H9 (cell line): Measurements from ENCODE around the gene INO80. TPM values are rescaled to one million over a fixed set of nuclear protein-coding genes. Genes with fewer than 3 reads are reported as not detected.
A peak's percentile ranks its signal among the peaks of the same experiment; 100 is the strongest.

Experiments
- DNase-seq: peaks from one replicate; pipeline ENCODE4 v3.0.0-alpha.2; 2017
- H2AFZ ChIP-seq: one replicate; pipeline ENCODE4 v1.6.1; 2013; ENCODE audit warnings: mild to moderate bottlenecking, low read length, control low read depth, moderate library complexity
- H2AK5ac ChIP-seq: 2 replicates; pipeline ENCODE4 v1.6.1; 2013; ENCODE audit warnings: low read length, control low read depth, mixed read lengths; ENCODE audit not compliant: insufficient read length
- H2BK120ac ChIP-seq: one replicate; pipeline ENCODE4 v1.6.1; 2013; ENCODE audit warnings: low read depth, mild to moderate bottlenecking, low read length, control low read depth, inconsistent platforms; ENCODE audit not compliant: poor library complexity, severe bottlenecking
- H2BK12ac ChIP-seq: 2 replicates; pipeline ENCODE4 v1.6.1; 2013; ENCODE audit warnings: low read length, control low read depth, mixed read lengths, low read depth; ENCODE audit not compliant: insufficient read length
- H2BK15ac ChIP-seq: 2 replicates; pipeline ENCODE4 v1.6.1; 2013; ENCODE audit warnings: low read depth, low read length, control low read depth
- H2BK20ac ChIP-seq: one replicate; pipeline ENCODE4 v1.6.1; 2013; ENCODE audit warnings: low read depth, mild to moderate bottlenecking, low read length, control low read depth, inconsistent platforms; ENCODE audit not compliant: poor library complexity, severe bottlenecking
- H2BK5ac ChIP-seq: 2 replicates; pipeline ENCODE4 v1.6.1; 2013; ENCODE audit warnings: low read length, control low read depth, mixed read lengths; ENCODE audit not compliant: insufficient read length
- H3K14ac ChIP-seq: 2 replicates; pipeline ENCODE4 v1.6.1; 2013; ENCODE audit warnings: low read length, control low read depth; ENCODE audit not compliant: insufficient read depth
- H3K18ac ChIP-seq: 2 replicates; pipeline ENCODE4 v1.6.1; 2013; ENCODE audit warnings: low read depth, mild to moderate bottlenecking, mixed read lengths, low read length, control low read depth; ENCODE audit not compliant: insufficient read length
- H3K23ac ChIP-seq: 2 replicates; pipeline ENCODE4 v1.6.1; 2013; ENCODE audit warnings: low read length, control low read depth, mixed read lengths, low read depth; ENCODE audit not compliant: insufficient read length
- H3K23me2 ChIP-seq: 2 replicates; pipeline ENCODE4 v1.6.1; 2013; ENCODE audit warnings: low read depth, mild to moderate bottlenecking, mixed read lengths, low read length, control low read depth; ENCODE audit not compliant: insufficient read length, poor library complexity, severe bottlenecking
- H3K27ac ChIP-seq: 2 replicates; pipeline ENCODE4 v1.5.1; 2013; ENCODE audit warnings: low read length, control low read depth, mixed read lengths, low read depth; ENCODE audit not compliant: insufficient read length
- H3K27me3 ChIP-seq: 2 replicates; pipeline ENCODE4 v1.6.1; 2013; ENCODE audit warnings: low read length, control low read depth, inconsistent platforms; ENCODE audit not compliant: insufficient read depth
- H3K4ac ChIP-seq: 2 replicates; pipeline ENCODE4 v1.6.1; 2013; ENCODE audit warnings: low read depth, mild to moderate bottlenecking, control low read depth, inconsistent platforms, low read length, moderate library complexity
- H3K4me1 ChIP-seq: 2 replicates; pipeline ENCODE4 v1.6.1; 2013; ENCODE audit warnings: low read length, control low read depth, inconsistent platforms; ENCODE audit not compliant: insufficient read depth
- H3K4me2 ChIP-seq: 2 replicates; pipeline ENCODE4 v1.6.1; 2013; ENCODE audit warnings: low read length, control low read depth, mixed read lengths; ENCODE audit not compliant: insufficient read length, insufficient read depth
- H3K56ac ChIP-seq: 2 replicates; pipeline ENCODE4 v1.6.1; 2013; ENCODE audit warnings: low read depth, mild to moderate bottlenecking, mixed read lengths, low read length, control low read depth; ENCODE audit not compliant: insufficient read length
- H3K79me1 ChIP-seq: 2 replicates; pipeline ENCODE4 v1.6.1; 2013; ENCODE audit warnings: low read depth, mild to moderate bottlenecking, moderate library complexity, low read length, control low read depth, inconsistent platforms; ENCODE audit not compliant: insufficient read depth, poor library complexity, severe bottlenecking
- H3K79me2 ChIP-seq: 2 replicates; pipeline ENCODE4 v1.6.1; 2013; ENCODE audit warnings: low read length, control low read depth, inconsistent platforms; ENCODE audit not compliant: insufficient read depth
- H3K9ac ChIP-seq: 2 replicates; pipeline ENCODE4 v1.6.1; 2013; ENCODE audit warnings: low read length, control low read depth, mixed read lengths; ENCODE audit not compliant: insufficient read length; ENCODE audit errors: extremely low read depth
- H3K9me3 ChIP-seq: one replicate; pipeline ENCODE4 v1.6.1; 2013; ENCODE audit warnings: low read depth, low read length, inconsistent platforms; ENCODE audit not compliant: control insufficient read depth
- H3T11ph ChIP-seq: one replicate; pipeline ENCODE4 v1.6.1; 2013; ENCODE audit warnings: mild to moderate bottlenecking, low read length, control low read depth, inconsistent platforms
- H4K20me1 ChIP-seq: one replicate; pipeline ENCODE4 v1.6.1; 2013; ENCODE audit not compliant: control insufficient read depth, insufficient read length, insufficient read depth
- H4K5ac ChIP-seq: 2 replicates; pipeline ENCODE4 v1.6.1; 2013; ENCODE audit warnings: low read depth, mild to moderate bottlenecking, mixed read lengths, low read length, control low read depth; ENCODE audit not compliant: insufficient read length
- H4K8ac ChIP-seq: replicated peaks from 2 replicates; pipeline ENCODE4 v1.6.1; 2013; ENCODE audit warnings: low read length, control low read depth, mixed read lengths, low read depth; ENCODE audit not compliant: insufficient read length
- H4K91ac ChIP-seq: 2 replicates; pipeline ENCODE4 v1.6.1; 2013; ENCODE audit warnings: low read depth, mild to moderate bottlenecking, moderate library complexity, mixed read lengths, low read length, control low read depth; ENCODE audit not compliant: insufficient read length
- H3K27ac Mint-ChIP-seq, 3 experiments: 2 replicates in 2 of 3; 3 replicates in 1 of 3; pipeline ENCODE4 v1.8.0; 2020 to 2021; ENCODE audit warnings: mixed read lengths in 3 of 3, mild to moderate bottlenecking in 1 of 3, moderate library complexity in 1 of 3
- H3K27me3 Mint-ChIP-seq: 2 replicates; pipeline ENCODE4 v1.8.0; 2021; ENCODE audit warnings: low read depth, mild to moderate bottlenecking, moderate library complexity, mixed read lengths
- H3K36me3 Mint-ChIP-seq, 3 experiments: 2 replicates in 2 of 3; 3 replicates in 1 of 3; pipeline ENCODE4 v1.8.0; 2020 to 2021; ENCODE audit warnings: low read depth in 3 of 3, mixed read lengths in 3 of 3; ENCODE audit not compliant: insufficient read depth in 1 of 3
- H3K4me1 Mint-ChIP-seq, 2 experiments: 2 replicates each; pipeline ENCODE4 v1.8.0; 2020; ENCODE audit warnings: mixed read lengths in 2 of 2
- H3K4me3 Mint-ChIP-seq, 2 experiments: 2 replicates in 1 of 2; 3 replicates in 1 of 2; pipeline ENCODE4 v1.8.0; 2020 to 2021; ENCODE audit warnings: mild to moderate bottlenecking in 2 of 2, mixed read lengths in 2 of 2, moderate library complexity in 1 of 2
- H3K9me3 Mint-ChIP-seq, 2 experiments: 2 replicates in 1 of 2; 3 replicates in 1 of 2; pipeline ENCODE4 v1.8.0; 2020; ENCODE audit warnings: mild to moderate bottlenecking in 2 of 2, mixed read lengths in 2 of 2, moderate library complexity in 1 of 2
- WGBS: extraction: QIAGEN DNeasy Blood & Tissue Kit; methylation state at CpG from one replicate; pipeline ENCODE4 v1.1.7; 2013; ENCODE audit warnings: missing lambda C conversion rate, low lambda C conversion rate, mixed read lengths; ENCODE audit not compliant: insufficient read length; ENCODE audit errors: extremely low coverage; 5-methylcytosine and 5-hydroxymethylcytosine counted together
- total RNA-seq: library from RNA; stranded (reverse); gene quantifications from 2 replicates; pipeline ENCODE4 v1.2.1, GENCODE V29; 2021
- TF ChIP-seq, protein P1 (sequence below): fragments of 200-600 bp; sonication (generic); conservative IDR thresholded peaks from 3 replicates; pipeline ENCODE4 v1.8.0; 2021; ENCODE audit warnings: antibody characterized with exemption, mild to moderate bottlenecking

INO80 gene
- total RNA-seq, 1 experiment from 2014 or later, result 29.2 TPM

DNA sequence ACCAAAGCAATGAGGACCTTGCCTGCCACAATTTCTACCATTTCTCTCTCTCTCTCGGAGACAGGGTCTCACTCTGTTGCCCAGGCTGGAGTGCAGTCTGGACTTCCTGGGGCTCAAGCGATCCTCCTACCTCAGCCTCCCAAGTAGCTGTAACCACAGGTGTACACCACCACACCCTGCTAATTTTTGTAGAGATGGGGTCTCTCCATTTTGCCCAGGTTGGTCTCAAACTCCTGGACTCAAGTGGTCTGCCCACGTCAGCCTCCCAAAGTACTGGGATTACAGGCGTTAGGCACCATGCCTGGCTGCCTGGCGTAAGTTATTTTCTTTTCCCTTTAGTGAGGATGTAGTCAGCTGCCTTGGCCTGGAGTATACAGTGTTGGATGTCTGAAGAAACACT, 37.7 kb upstream of the INO80 start:
- H3K9me3 Mint-ChIP-seq, result peaks cover 3 to 5% of the 10 kb centered on the region in 2 experiments; a peak in 3 of 5 replicates
- no peak overlapping the region for H2AFZ ChIP-seq
- H3K4me2 ChIP-seq, result no peak overlapping the region
- no peaks in the 10 kb centered on the region for H3K9me3 ChIP-seq
- no peak overlapping the region for H2BK15ac ChIP-seq
- no peaks in the 10 kb centered on the region for H4K20me1 ChIP-seq
- H3K4me1 Mint-ChIP-seq, result no peaks in the 10 kb centered on the region
- no peak overlapping the region for H3K4me3 Mint-ChIP-seq
- H3K79me2 ChIP-seq, result no peaks in the 10 kb centered on the region
- H3K79me1 ChIP-seq, result no peaks in the 10 kb centered on the region
- H3K4ac ChIP-seq, result no peak overlapping the region
- H4K8ac ChIP-seq, result no peak overlapping the region
- no peak overlapping the region for H2AK5ac ChIP-seq
- peaks cover 4% of the 10 kb centered on the region for H3K23me2 ChIP-seq
- WGBS, result no CpG with 5 or more reads among the region's 5 CpGs
- peak overlapping the region in 1 of 3 experiments; percentile 40; a peak in 1 of 7 replicates for H3K27ac Mint-ChIP-seq
- H3T11ph ChIP-seq, result no peak overlapping the region
- DNase-seq, result no peak
- H2BK20ac ChIP-seq, result no peak overlapping the region
- no peak overlapping the region for H2BK12ac ChIP-seq
- H3K18ac ChIP-seq, result no peak overlapping the region
- TF ChIP-seq, protein P1, sequence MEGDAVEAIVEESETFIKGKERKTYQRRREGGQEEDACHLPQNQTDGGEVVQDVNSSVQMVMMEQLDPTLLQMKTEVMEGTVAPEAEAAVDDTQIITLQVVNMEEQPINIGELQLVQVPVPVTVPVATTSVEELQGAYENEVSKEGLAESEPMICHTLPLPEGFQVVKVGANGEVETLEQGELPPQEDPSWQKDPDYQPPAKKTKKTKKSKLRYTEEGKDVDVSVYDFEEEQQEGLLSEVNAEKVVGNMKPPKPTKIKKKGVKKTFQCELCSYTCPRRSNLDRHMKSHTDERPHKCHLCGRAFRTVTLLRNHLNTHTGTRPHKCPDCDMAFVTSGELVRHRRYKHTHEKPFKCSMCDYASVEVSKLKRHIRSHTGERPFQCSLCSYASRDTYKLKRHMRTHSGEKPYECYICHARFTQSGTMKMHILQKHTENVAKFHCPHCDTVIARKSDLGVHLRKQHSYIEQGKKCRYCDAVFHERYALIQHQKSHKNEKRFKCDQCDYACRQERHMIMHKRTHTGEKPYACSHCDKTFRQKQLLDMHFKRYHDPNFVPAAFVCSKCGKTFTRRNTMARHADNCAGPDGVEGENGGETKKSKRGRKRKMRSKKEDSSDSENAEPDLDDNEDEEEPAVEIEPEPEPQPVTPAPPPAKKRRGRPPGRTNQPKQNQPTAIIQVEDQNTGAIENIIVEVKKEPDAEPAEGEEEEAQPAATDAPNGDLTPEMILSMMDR, result no peak
- no peaks in the 10 kb centered on the region for H3K27me3 Mint-ChIP-seq
- H3K27me3 ChIP-seq, result no peaks in the 10 kb centered on the region
- no peak overlapping the region for H3K56ac ChIP-seq
- H3K36me3 Mint-ChIP-seq, result 0 out of 7 replicates have a peak, but pooled peaks cover 0 to 3% (median 0%) of the 10 kb centered on the region in 3 experiments
- H3K9ac ChIP-seq, result no peak overlapping the region
- no peak overlapping the region; the same call in 1 of the 2 replicates for H3K14ac ChIP-seq
- no peak overlapping the region for H4K5ac ChIP-seq
- H3K27ac ChIP-seq, result no peak overlapping the region
- H3K4me1 ChIP-seq, result no peaks in the 10 kb centered on the region
- H3K23ac ChIP-seq, result no peak overlapping the region
- H2BK5ac ChIP-seq, result no peak overlapping the region
- H4K91ac ChIP-seq, result no peak overlapping the region
- H2BK120ac ChIP-seq, result no peak overlapping the region
